GM23338 (cell line): ENCODE results near the gene SSH3. TPM values are rescaled to one million over a fixed set of nuclear protein-coding genes. Genes with fewer than 3 reads are reported as not detected.

Experiments
- ATAC-seq: fragments of 200-7000 bp; cut with Tn5 transposase; 3 replicates; pipeline ENCODE4 v1.9.1; 2020
- DNase-seq: peaks from one replicate; pipeline ENCODE4 v3.0.0-alpha.2; 2015; ENCODE audit warnings: low spot score
- H2AFZ ChIP-seq: fragments of 200-600 bp; sonication (generic); 2 replicates; pipeline ENCODE4 v1.8.0; 2016; ENCODE audit warnings: antibody characterized with exemption, mild to moderate bottlenecking, moderate library complexity
- H3F3A ChIP-seq: fragments of 200-600 bp; sonication (generic); replicated peaks from 2 replicates; pipeline ENCODE4 v1.8.0; 2017; ENCODE audit warnings: antibody characterized with exemption, mixed run types, low read depth
- H3K27ac ChIP-seq: fragments of 200-600 bp; sonication (generic); 2 replicates; pipeline ENCODE4 v1.6.1; 2016; ENCODE audit warnings: low read depth
- H3K27me3 ChIP-seq: fragments of 200-600 bp; sonication (generic); 2 replicates; pipeline ENCODE4 v1.8.0; 2016; ENCODE audit warnings: mild to moderate bottlenecking, mixed run types, moderate library complexity; ENCODE audit not compliant: insufficient read depth
- H3K36me3 ChIP-seq: fragments of 200-600 bp; sonication (generic); 2 replicates; pipeline ENCODE4 v1.8.0; 2016; ENCODE audit warnings: mild to moderate bottlenecking; ENCODE audit not compliant: insufficient read depth
- H3K4me1 ChIP-seq: fragments of 200-600 bp; sonication (generic); 2 replicates; pipeline ENCODE4 v1.8.0; 2016; ENCODE audit warnings: mild to moderate bottlenecking, moderate library complexity; ENCODE audit not compliant: insufficient read depth
- H3K4me2 ChIP-seq: fragments of 200-600 bp; sonication (generic); 2 replicates; pipeline ENCODE4 v1.7.1; 2017; ENCODE audit warnings: mixed run types
- H3K4me3 ChIP-seq: fragments of 200-600 bp; sonication (generic); 2 replicates; pipeline ENCODE4 v1.6.1; 2016; ENCODE audit warnings: mixed run types
- H3K79me2 ChIP-seq: fragments of 200-600 bp; sonication (generic); replicated peaks from 2 replicates; pipeline ENCODE4 v1.8.0; 2017; ENCODE audit warnings: mild to moderate bottlenecking; ENCODE audit not compliant: insufficient read depth
- H3K9me2 ChIP-seq: fragments of 200-600 bp; sonication (generic); 2 replicates; pipeline ENCODE4 v1.8.0; 2017; ENCODE audit not compliant: insufficient read depth
- H4K20me1 ChIP-seq: fragments of 200-600 bp; sonication (generic); replicated peaks from 2 replicates; pipeline ENCODE4 v1.8.0; 2017; ENCODE audit warnings: mild to moderate bottlenecking; ENCODE audit not compliant: insufficient read depth
- H3K27ac Mint-ChIP-seq: 2 replicates; pipeline ENCODE4 v1.8.0; 2020; ENCODE audit warnings: inconsistent platforms, mild to moderate bottlenecking, moderate library complexity, mixed read lengths
- H3K27me3 Mint-ChIP-seq: 3 replicates; pipeline ENCODE4 v1.8.0; 2022; ENCODE audit warnings: low read depth, mild to moderate bottlenecking, moderate library complexity, mixed read lengths, inconsistent platforms; ENCODE audit not compliant: insufficient read depth, poor library complexity
- H3K36me3 Mint-ChIP-seq: 3 replicates; pipeline ENCODE4 v1.8.0; 2021; ENCODE audit warnings: low read depth, mild to moderate bottlenecking, inconsistent platforms, moderate library complexity, mixed read lengths
- H3K4me1 Mint-ChIP-seq: 3 replicates; pipeline ENCODE4 v1.8.0; 2020; ENCODE audit warnings: mild to moderate bottlenecking, inconsistent platforms, mixed read lengths
- H3K4me3 Mint-ChIP-seq: 3 replicates; pipeline ENCODE4 v1.8.0; 2021; ENCODE audit warnings: moderate library complexity, mild to moderate bottlenecking, inconsistent platforms, mixed read lengths
- H3K9me3 Mint-ChIP-seq: 3 replicates; pipeline ENCODE4 v1.8.0; 2020; ENCODE audit warnings: moderate library complexity, mild to moderate bottlenecking, inconsistent platforms, mixed read lengths
- EZH2 ChIP-seq: fragments of 200-600 bp; sonication (generic); IDR thresholded peaks from one replicate; pipeline ENCODE4 v1.8.0; 2017; ENCODE audit warnings: antibody characterized with exemption, mild to moderate bottlenecking, low read depth; ENCODE audit not compliant: unreplicated experiment
- NANOG ChIP-seq: IDR thresholded peaks from 2 replicates; pipeline ENCODE4 v1.6.1; 2016; ENCODE audit warnings: antibody characterized with exemption, borderline replicate concordance
- REST ChIP-seq: IDR thresholded peaks from one replicate; pipeline ENCODE4 v1.6.1; 2018; ENCODE audit warnings: antibody characterized with exemption; ENCODE audit not compliant: unreplicated experiment
- STAT1 ChIP-seq: IDR thresholded peaks from one replicate; pipeline ENCODE4 v1.6.1; 2016; ENCODE audit warnings: antibody characterized with exemption; ENCODE audit not compliant: unreplicated experiment
- ZNF114 ChIP-seq: fragments of 250-450 bp; sonication (Bioruptor Pico); IDR thresholded peaks from 2 replicates; pipeline ENCODE4 v1.5.0; 2020; ENCODE audit warnings: mild to moderate bottlenecking, moderate library complexity
- ZNF331 ChIP-seq: fragments of 250-450 bp; sonication (Bioruptor Pico); IDR thresholded peaks from 2 replicates; pipeline ENCODE4 v1.5.0; 2020; ENCODE audit warnings: low read depth, mild to moderate bottlenecking, moderate library complexity
- polyA plus RNA-seq: library from polyadenylated mRNA; unstranded; fragments of >200 nt; fragmentation: Nextera tagmentation; extraction: Ambion mirVana; gene quantifications from 2 replicates; pipeline ENCODE4 v1.2.1, GENCODE V29; 2016
- total RNA-seq: library from RNA; depleted of rRNA; stranded (reverse); fragments of >200 nt; shearing (Covaris generic); gene quantifications from 2 replicates; pipeline ENCODE4 v1.2.3, GENCODE V29; 2014
- TF ChIP-seq, protein P1 (sequence below), 2 experiments: fragments of 200-600 bp in 1 of 2; sonication (generic) in 1 of 2; conservative IDR thresholded peaks; 2 replicates each; pipeline versions ENCODE4 v1.5.1 to v1.6.1; 2016 to 2017; ENCODE audit warnings: antibody characterized with exemption in 2 of 2, low read depth in 2 of 2, mild to moderate bottlenecking in 2 of 2, moderate library complexity in 1 of 2

SSH3 gene
- total and polyA plus RNA-seq, 2 experiments from 2014 or later, result 17.8 to 40.0 TPM

DNA sequence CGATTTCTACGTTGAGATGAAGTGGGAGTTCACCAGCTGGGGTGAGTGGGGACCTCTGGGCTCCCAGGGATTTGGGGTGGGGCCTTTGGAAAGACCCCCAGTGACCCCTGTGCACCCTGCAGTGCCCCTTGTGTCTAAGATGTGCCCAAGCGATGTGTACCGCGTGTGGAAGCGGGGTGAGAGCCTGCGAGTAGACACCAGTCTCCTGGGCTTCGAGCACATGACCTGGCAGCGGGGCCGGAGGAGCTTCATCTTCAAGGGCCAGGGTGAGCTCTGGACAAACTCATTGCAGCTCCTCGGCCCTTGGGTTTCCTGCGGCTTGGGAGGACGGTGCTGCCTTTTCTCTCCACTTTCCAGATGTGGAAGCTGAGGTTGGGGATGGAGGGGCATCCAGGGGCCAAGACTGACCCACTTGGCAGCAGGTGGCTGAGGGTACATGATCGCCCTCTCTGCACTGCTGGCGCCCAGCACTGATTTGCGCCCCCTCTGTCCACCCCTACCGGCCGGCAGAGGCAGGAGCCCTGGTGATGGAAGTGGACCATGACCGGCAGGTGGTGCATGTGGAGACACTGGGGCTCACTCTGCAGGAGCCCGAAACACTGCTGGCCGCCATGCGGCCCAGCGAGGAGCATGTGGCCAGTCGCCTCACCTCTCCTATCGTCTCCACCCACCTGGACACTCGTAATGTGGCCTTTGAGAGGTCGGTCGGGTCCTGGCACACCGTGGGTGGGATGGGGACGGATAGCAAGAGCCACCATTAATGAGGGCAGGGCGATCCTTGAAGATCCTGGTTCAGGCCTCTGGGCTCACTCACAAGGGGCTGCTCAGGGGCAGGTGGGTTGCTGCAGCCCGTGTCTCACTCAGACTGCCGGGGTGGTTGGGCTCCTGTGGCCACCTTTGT is 11.6 kb upstream of the SSH3 start:
- H3K27ac ChIP-seq, result no peak overlapping the region

GRCh38 chr11:67292671-67293070 is 10.7 kb upstream of the SSH3 start:
- H3K9me2 ChIP-seq, result no peaks in the 10 kb centered on the region
- Mint-ChIP-seq H3K4me3 (no peak overlapping the region; the same call in 2 of the 3 replicates), H3K27me3 (peaks cover 13% of the 10 kb centered on the region), H3K36me3 (peaks cover 45% of the 10 kb centered on the region), H3K9me3 (peaks cover 14% of the 10 kb centered on the region), H3K27ac (no peak overlapping the region), H3K4me1 (peaks cover 10% of the 10 kb centered on the region)
- no peaks in the 10 kb centered on the region for H4K20me1 ChIP-seq
- ATAC-seq (no peak), DNase-seq (no peak)
- H3K4me3 ChIP-seq, result no peak overlapping the region
- H3K27ac ChIP-seq, result no peak overlapping the region
- H3K27me3 ChIP-seq, result no peaks in the 10 kb centered on the region
- peaks cover 8% of the 10 kb centered on the region; the same call in 1 of the 2 replicates for H3K36me3 ChIP-seq
- H3F3A ChIP-seq, result 0 out of 2 replicates have a peak, but pooled peaks cover 10% of the 10 kb centered on the region
- H3K4me1 ChIP-seq, result peaks cover 6% of the 10 kb centered on the region
- no peak overlapping the region for H2AFZ ChIP-seq
- no peak overlapping the region for H3K4me2 ChIP-seq
- H3K79me2 ChIP-seq, result no peaks in the 10 kb centered on the region
- TF ChIP-seq NANOG (no peak), STAT1 (no peak), EZH2 (no peak), ZNF331 (no peak), ZNF114 (no peak), REST (no peak)
- TF ChIP-seq, protein P1, sequence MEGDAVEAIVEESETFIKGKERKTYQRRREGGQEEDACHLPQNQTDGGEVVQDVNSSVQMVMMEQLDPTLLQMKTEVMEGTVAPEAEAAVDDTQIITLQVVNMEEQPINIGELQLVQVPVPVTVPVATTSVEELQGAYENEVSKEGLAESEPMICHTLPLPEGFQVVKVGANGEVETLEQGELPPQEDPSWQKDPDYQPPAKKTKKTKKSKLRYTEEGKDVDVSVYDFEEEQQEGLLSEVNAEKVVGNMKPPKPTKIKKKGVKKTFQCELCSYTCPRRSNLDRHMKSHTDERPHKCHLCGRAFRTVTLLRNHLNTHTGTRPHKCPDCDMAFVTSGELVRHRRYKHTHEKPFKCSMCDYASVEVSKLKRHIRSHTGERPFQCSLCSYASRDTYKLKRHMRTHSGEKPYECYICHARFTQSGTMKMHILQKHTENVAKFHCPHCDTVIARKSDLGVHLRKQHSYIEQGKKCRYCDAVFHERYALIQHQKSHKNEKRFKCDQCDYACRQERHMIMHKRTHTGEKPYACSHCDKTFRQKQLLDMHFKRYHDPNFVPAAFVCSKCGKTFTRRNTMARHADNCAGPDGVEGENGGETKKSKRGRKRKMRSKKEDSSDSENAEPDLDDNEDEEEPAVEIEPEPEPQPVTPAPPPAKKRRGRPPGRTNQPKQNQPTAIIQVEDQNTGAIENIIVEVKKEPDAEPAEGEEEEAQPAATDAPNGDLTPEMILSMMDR (conservative IDR thresholded peaks at IDR 0.05; ENCODE audit: low read depth in 2 of 2), result no peak

More for the DNA sequence above, 11.6 kb upstream of the SSH3 start:
- TF ChIP-seq NANOG, result no peak
- TF ChIP-seq, protein P1 (conservative IDR thresholded peaks at IDR 0.05; ENCODE audit: low read depth in 2 of 2), result 0 out of 4 replicates have a peak, but pooled peaks of 1 of the 2 experiments have one; percentile 9
- H3K27ac Mint-ChIP-seq, result no peak overlapping the region
- Histone ChIP-seq H3K36me3 (peaks cover 8% of the 10 kb centered on the region; the same call in 1 of the 2 replicates), H3K4me2 (no peak overlapping the region), H3F3A (0 out of 2 replicates have a peak, but pooled peaks cover 13% of the 10 kb centered on the region), H2AFZ (no peak overlapping the region), H3K4me1 (peaks cover 10% of the 10 kb centered on the region), H3K4me3 (no peak overlapping the region), H3K9me2 (no peaks in the 10 kb centered on the region), H4K20me1 (no peaks in the 10 kb centered on the region), H3K79me2 (no peaks in the 10 kb centered on the region), H3K27me3 (no peaks in the 10 kb centered on the region)
- H3K36me3 Mint-ChIP-seq, result peaks cover 42% of the 10 kb centered on the region
- no peak for ATAC-seq
- peaks cover 17% of the 10 kb centered on the region for H3K4me1 Mint-ChIP-seq
- no peak overlapping the region for H3K4me3 Mint-ChIP-seq
- no peak for DNase-seq
- H3K9me3 Mint-ChIP-seq, result peaks cover 10% of the 10 kb centered on the region
- peaks cover 19% of the 10 kb centered on the region for H3K27me3 Mint-ChIP-seq
